ENCODE measurements around the gene PXMP2. TPM values are rescaled to one million over a fixed set of nuclear protein-coding genes. Genes with fewer than 3 reads are reported as not detected.

The PXMP2 gene
- total and polyA plus RNA-seq, 7 experiments from 2014 or later, result 2.6 to 26.8 (median 5.9) TPM

- DNase-seq (no peak), ATAC-seq (no peak)
- POLR2A ChIA-PET, result no interaction called here
- Histone ChIP-seq H3K9me3 (ENCODE audit: control insufficient read depth in 2 of 3, low read length in 3 of 3) (no peaks in the 10 kb centered on the region), H3K27me3 (ENCODE audit: control insufficient read depth in 2 of 2, insufficient read depth in 2 of 2, low read length in 2 of 2) (no peaks in the 10 kb centered on the region), H3K4me3 (ENCODE audit: low read length) (no peak overlapping the region), H3K36me3 (ENCODE audit: control insufficient read depth in 2 of 3, insufficient read depth in 3 of 3, low read length in 3 of 3) (peaks cover 7 to 77% (median 14%) of the 10 kb centered on the region in 3 experiments), H3K4me1 (ENCODE audit: control insufficient read depth in 2 of 2, insufficient read depth in 2 of 2, low read length in 2 of 2) (peaks cover 0 to 18% of the 10 kb centered on the region in 2 donors), H3K27ac (ENCODE audit: low read depth, low read length) (no peak overlapping the region)
- no peaks in the 10 kb centered on the region for H3K9me3 Mint-ChIP-seq
- CTCF ChIA-PET, result no interaction called here
- H3K27ac Mint-ChIP-seq, result peak overlapping the region in 8 of 9 donors; percentile 23 to 86 (median 50)
- no peak overlapping the region for H3K4me3 Mint-ChIP-seq
- peaks cover 23 to 62% (median 40%) of the 10 kb centered on the region in 5 donors for H3K36me3 Mint-ChIP-seq
- intact Hi-C loops (cut with micrococcal nuclease), result no loop called here
- H3K27me3 Mint-ChIP-seq, result no peaks in the 10 kb centered on the region
- H3K4me1 Mint-ChIP-seq, result peaks cover 12 to 47% (median 37%) of the 10 kb centered on the region in 7 donors
Measured at GRCh38 chr12:132660996-132661395, 26.4 kb upstream of the PXMP2 start.

- no peaks in the 10 kb centered on the region for H3K27me3 Mint-ChIP-seq
- no peak overlapping the region for H3K4me3 Mint-ChIP-seq
- DNase-seq (no peak), ATAC-seq (no peak)
- CTCF ChIA-PET, result interaction anchor here (0.5 kb wide), 1 partner anchor 49 kb away, joined by 4 read pairs; no protein-coding TSS in a partner anchor
- Histone ChIP-seq H3K36me3 (ENCODE audit: control insufficient read depth in 2 of 3, insufficient read depth in 3 of 3, low read length in 3 of 3) (peaks cover 5 to 80% (median 14%) of the 10 kb centered on the region in 3 experiments), H3K27ac (ENCODE audit: low read depth, low read length) (no peak overlapping the region), H3K9me3 (ENCODE audit: control insufficient read depth in 2 of 3, low read length in 3 of 3) (no peaks in the 10 kb centered on the region), H3K4me1 (ENCODE audit: control insufficient read depth in 2 of 2, insufficient read depth in 2 of 2, low read length in 2 of 2) (peaks cover 0 to 18% of the 10 kb centered on the region in 2 donors), H3K4me3 (ENCODE audit: low read length) (no peak overlapping the region), H3K27me3 (ENCODE audit: control insufficient read depth in 2 of 2, insufficient read depth in 2 of 2, low read length in 2 of 2) (no peaks in the 10 kb centered on the region)
- peaks cover 12 to 47% (median 37%) of the 10 kb centered on the region in 7 donors for H3K4me1 Mint-ChIP-seq
- H3K36me3 Mint-ChIP-seq, result peaks cover 24 to 66% (median 42%) of the 10 kb centered on the region in 5 donors
- no peaks in the 10 kb centered on the region for H3K9me3 Mint-ChIP-seq
- POLR2A ChIA-PET, result no interaction called here
- H3K27ac Mint-ChIP-seq, result peak overlapping the region in 8 of 9 donors; percentile 23 to 87 (median 64)
- intact Hi-C loops (cut with micrococcal nuclease), result no loop called here
Measured at GRCh38 chr12:132661972-132662371, 25.4 kb upstream of the PXMP2 start.

GRCh38 chr12:132662901-132663755 is 24.3 kb upstream of the PXMP2 start:
- peaks cover 0 to 18% of the 10 kb centered on the region in 2 donors for H3K4me1 ChIP-seq (ENCODE audit: control insufficient read depth in 2 of 2, insufficient read depth in 2 of 2, low read length in 2 of 2)
- H3K4me3 ChIP-seq (ENCODE audit: low read length), result no peak overlapping the region
- no peaks in the 10 kb centered on the region for H3K9me3 ChIP-seq (ENCODE audit: control insufficient read depth in 2 of 3, low read length in 3 of 3)
- DNase-seq (no peak), ATAC-seq (no peak)
- H3K27ac Mint-ChIP-seq, result peak overlapping the region in 8 of 9 donors; percentile 15 to 87 (median 72)
- ChIA-PET CTCF (no interaction called here), POLR2A (no interaction called here)
- H3K4me3 Mint-ChIP-seq, result peak overlapping the region in 2 of 10 donors; percentile 26 to 48
- H3K27me3 Mint-ChIP-seq, result no peaks in the 10 kb centered on the region
- peaks cover 0 to 2% (median 0%) of the 10 kb centered on the region in 11 donors for H3K9me3 Mint-ChIP-seq
- H3K27me3 ChIP-seq (ENCODE audit: control insufficient read depth in 2 of 2, insufficient read depth in 2 of 2, low read length in 2 of 2), result no peaks in the 10 kb centered on the region
- peaks cover 19 to 62% (median 40%) of the 10 kb centered on the region in 5 donors for H3K36me3 Mint-ChIP-seq
- no peak overlapping the region for H3K27ac ChIP-seq (ENCODE audit: low read depth, low read length)
- intact Hi-C loops (cut with micrococcal nuclease), result no loop called here
- H3K36me3 ChIP-seq (ENCODE audit: control insufficient read depth in 2 of 3, insufficient read depth in 3 of 3, low read length in 3 of 3), result peaks cover 3 to 79% (median 9%) of the 10 kb centered on the region in 3 experiments
- H3K4me1 Mint-ChIP-seq, result peaks cover 12 to 47% (median 37%) of the 10 kb centered on the region in 7 donors

- H3K9me3 Mint-ChIP-seq, result peaks cover 0 to 2% (median 0%) of the 10 kb centered on the region in 11 donors
- Histone ChIP-seq H3K27ac (ENCODE audit: low read depth, low read length) (no peak overlapping the region), H3K36me3 (ENCODE audit: control insufficient read depth in 2 of 3, insufficient read depth in 3 of 3, low read length in 3 of 3) (peaks cover 4 to 78% (median 6%) of the 10 kb centered on the region in 3 experiments), H3K9me3 (ENCODE audit: control insufficient read depth in 2 of 3, low read length in 3 of 3) (no peaks in the 10 kb centered on the region), H3K4me1 (ENCODE audit: control insufficient read depth in 2 of 2, insufficient read depth in 2 of 2, low read length in 2 of 2) (peaks cover 0 to 14% of the 10 kb centered on the region in 2 donors), H3K27me3 (ENCODE audit: control insufficient read depth in 2 of 2, insufficient read depth in 2 of 2, low read length in 2 of 2) (no peaks in the 10 kb centered on the region), H3K4me3 (ENCODE audit: low read length) (no peak overlapping the region)
- POLR2A ChIA-PET, result interaction anchor here (0.5 kb wide), 1 partner anchor 30 kb away, joined by 3 read pairs; no protein-coding TSS in a partner anchor
- peak overlapping the region in 1 of 10 donors; percentile 17 for H3K4me3 Mint-ChIP-seq
- H3K27me3 Mint-ChIP-seq, result no peaks in the 10 kb centered on the region
- H3K36me3 Mint-ChIP-seq, result peaks cover 19 to 60% (median 37%) of the 10 kb centered on the region in 5 donors
- intact Hi-C loops (cut with micrococcal nuclease), result no loop called here
- ATAC-seq (no peak), DNase-seq (no peak)
- H3K27ac Mint-ChIP-seq, result peak overlapping the region in 1 of 9 donors; percentile 10
- CTCF ChIA-PET, result no interaction called here
- peaks cover 12 to 39% (median 37%) of the 10 kb centered on the region in 7 donors for H3K4me1 Mint-ChIP-seq
Measured at GRCh38 chr12:132664206-132665148, 22.9 kb upstream of the PXMP2 start.

- Mint-ChIP-seq H3K27me3 (no peaks in the 10 kb centered on the region), H3K4me1 (peaks cover 9 to 34% (median 32%) of the 10 kb centered on the region in 7 donors), H3K36me3 (peaks cover 19 to 64% (median 37%) of the 10 kb centered on the region in 5 donors), H3K27ac (peak overlapping the region in 1 of 9 donors; percentile 53), H3K4me3 (no peak overlapping the region), H3K9me3 (peaks cover 0 to 2% (median 0%) of the 10 kb centered on the region in 11 donors)
- Histone ChIP-seq H3K4me1 (ENCODE audit: control insufficient read depth in 2 of 2, insufficient read depth in 2 of 2, low read length in 2 of 2) (peaks cover 0 to 9% of the 10 kb centered on the region in 2 donors), H3K9me3 (ENCODE audit: control insufficient read depth in 2 of 3, low read length in 3 of 3) (no peaks in the 10 kb centered on the region), H3K4me3 (ENCODE audit: low read length) (no peak overlapping the region), H3K27me3 (ENCODE audit: control insufficient read depth in 2 of 2, insufficient read depth in 2 of 2, low read length in 2 of 2) (no peaks in the 10 kb centered on the region), H3K27ac (ENCODE audit: low read depth, low read length) (no peak overlapping the region), H3K36me3 (ENCODE audit: control insufficient read depth in 2 of 3, insufficient read depth in 3 of 3, low read length in 3 of 3) (peaks cover 4 to 76% (median 6%) of the 10 kb centered on the region in 3 experiments)
- intact Hi-C loops (cut with micrococcal nuclease), result no loop called here
- POLR2A ChIA-PET, result interaction anchor here (0.5 kb wide), 1 partner anchor 29 kb away, joined by 3 read pairs; no protein-coding TSS in a partner anchor
- no peak for ATAC-seq
- DNase-seq, result no peak
- CTCF ChIA-PET, result no interaction called here
Measured at GRCh38 chr12:132665149-132665491, 22.3 kb upstream of the PXMP2 start.

DNA sequence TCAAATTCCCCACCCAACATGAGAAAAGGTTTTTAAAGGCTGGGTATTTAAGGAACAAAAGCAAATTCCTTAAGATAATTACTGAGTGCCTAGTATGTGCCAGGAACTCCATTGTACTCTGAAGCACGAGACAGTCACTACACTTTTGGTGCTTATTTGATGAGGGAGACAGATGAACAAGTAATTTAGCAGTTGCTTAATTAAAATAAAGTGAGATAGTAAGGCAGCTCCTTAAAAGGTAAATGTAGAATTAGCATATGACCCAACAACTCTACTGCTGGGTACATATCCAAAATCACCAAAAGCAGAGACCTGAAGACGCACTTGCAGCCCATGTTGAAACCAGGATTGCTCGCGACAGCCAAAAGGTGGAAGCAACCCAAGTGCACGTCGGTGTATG is 21.6 kb upstream of the PXMP2 start:
- Mint-ChIP-seq H3K4me3 (no peak overlapping the region), H3K27me3 (no peaks in the 10 kb centered on the region), H3K27ac (peak overlapping the region in 1 of 9 donors; percentile 9), H3K36me3 (peaks cover 19 to 61% (median 35%) of the 10 kb centered on the region in 5 donors), H3K4me1 (peaks cover 9 to 29% (median 26%) of the 10 kb centered on the region in 7 donors), H3K9me3 (peaks cover 0 to 2% (median 0%) of the 10 kb centered on the region in 11 donors)
- Histone ChIP-seq H3K4me1 (ENCODE audit: control insufficient read depth in 2 of 2, insufficient read depth in 2 of 2, low read length in 2 of 2) (peaks cover 0 to 7% of the 10 kb centered on the region in 2 donors), H3K27me3 (ENCODE audit: control insufficient read depth in 2 of 2, insufficient read depth in 2 of 2, low read length in 2 of 2) (no peaks in the 10 kb centered on the region), H3K9me3 (ENCODE audit: control insufficient read depth in 2 of 3, low read length in 3 of 3) (no peaks in the 10 kb centered on the region), H3K4me3 (ENCODE audit: low read length) (no peak overlapping the region), H3K36me3 (ENCODE audit: control insufficient read depth in 2 of 3, insufficient read depth in 3 of 3, low read length in 3 of 3) (peaks cover 4 to 69% (median 6%) of the 10 kb centered on the region in 3 experiments), H3K27ac (ENCODE audit: low read depth, low read length) (no peak overlapping the region)
- ATAC-seq, result no peak
- ChIA-PET POLR2A (interaction anchor here (0.6 kb wide), 1 partner anchor 29 kb away, joined by 3 read pairs; no protein-coding TSS in a partner anchor), CTCF (no interaction called here)
- no peak for DNase-seq
- intact Hi-C loops (cut with micrococcal nuclease), result no loop called here

Data from naive thymus-derived CD4-positive, alpha-beta T cell (primary cell).